NCI-H2081 treated with DMSO at 0.1 percent for 48 hours (cell line): ENCODE measurements around the gene UMPS.
A peak's percentile ranks its signal among the peaks of the same experiment; 100 is the strongest.

Experiments
- DNase-seq: peaks from one replicate; lab custom pipeline; 2025; lab: John Stamatoyannopoulos, UW

UMPS gene

GRCh38 chr3:124730129-124730940 lies at the start of gene UMPS:
Gene UMPS, plus strand, starts transcription at chr3:124730452. Its CDS starts 20 bp downstream, at chr3:124730472.
- DNase-seq, result peak; percentile 89

DNA sequence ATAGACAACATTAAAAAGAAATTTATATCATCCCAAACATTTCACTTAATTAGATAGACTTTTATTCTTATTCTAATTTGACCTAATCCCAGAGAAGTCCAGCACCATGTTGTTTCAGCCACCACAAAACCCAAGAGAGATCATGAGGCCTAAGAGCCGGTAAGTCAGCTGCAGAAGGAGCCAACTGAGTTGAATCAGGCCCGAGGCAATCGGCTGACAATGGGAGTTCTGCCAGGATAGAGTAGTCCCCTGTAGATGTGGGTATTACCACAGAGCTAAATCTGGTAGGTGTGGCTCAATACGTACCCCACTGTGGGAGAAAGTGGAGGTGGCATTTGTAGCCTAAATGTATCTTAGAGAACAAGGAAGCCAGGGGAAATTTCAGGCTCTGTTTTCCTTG lies 49.7 kb upstream of the UMPS start:
- DNase-seq, result no peak

- DNase-seq, result no peak
Observed at GRCh38 chr3:124682263-124682662, 48.0 kb upstream of the UMPS start.

DNA sequence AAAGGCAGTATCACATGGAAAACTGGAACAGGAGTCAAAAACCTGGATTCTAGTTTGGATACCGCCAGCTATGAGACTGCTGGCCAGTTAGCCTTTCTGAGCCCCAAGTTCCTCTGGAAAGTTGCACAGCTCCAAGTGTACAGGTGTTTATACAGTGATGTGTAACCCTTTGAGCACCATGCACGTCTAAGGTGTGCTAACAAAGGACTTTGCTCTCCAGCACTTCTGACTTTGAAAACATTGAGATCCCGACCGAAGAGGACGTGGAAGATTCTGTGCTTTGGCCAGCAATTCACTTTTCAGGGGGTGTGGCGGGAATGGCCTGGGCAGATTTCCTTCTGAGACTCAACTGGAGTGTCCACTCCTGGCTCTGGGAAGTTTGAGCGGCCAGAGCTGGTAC lies 45.8 kb upstream of the UMPS start:
- DNase-seq, result no peak

DNA sequence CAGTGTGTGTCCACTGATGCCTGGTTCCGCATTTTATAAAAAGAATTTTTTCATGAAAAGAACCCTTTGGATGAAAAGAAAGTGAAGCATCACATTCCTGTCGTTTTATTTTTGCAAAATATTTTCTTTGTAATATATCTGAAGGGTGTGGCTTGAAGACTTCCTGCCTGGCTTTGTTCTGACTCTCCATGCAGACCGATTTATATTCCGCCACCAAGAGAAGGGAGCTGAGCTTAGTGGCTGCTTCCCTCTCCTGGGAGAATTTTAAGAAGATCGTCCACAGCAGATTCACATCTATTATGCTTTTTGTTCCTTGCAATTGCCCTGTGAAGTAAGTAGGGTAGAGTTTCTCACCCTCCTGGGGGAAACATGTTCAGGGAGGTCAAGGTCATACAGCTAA lies 45.2 kb upstream of the UMPS start:
- no peak for DNase-seq

GRCh38 chr3:124685481-124685880 lies 44.8 kb upstream of the UMPS start:
- no peak for DNase-seq

DNA sequence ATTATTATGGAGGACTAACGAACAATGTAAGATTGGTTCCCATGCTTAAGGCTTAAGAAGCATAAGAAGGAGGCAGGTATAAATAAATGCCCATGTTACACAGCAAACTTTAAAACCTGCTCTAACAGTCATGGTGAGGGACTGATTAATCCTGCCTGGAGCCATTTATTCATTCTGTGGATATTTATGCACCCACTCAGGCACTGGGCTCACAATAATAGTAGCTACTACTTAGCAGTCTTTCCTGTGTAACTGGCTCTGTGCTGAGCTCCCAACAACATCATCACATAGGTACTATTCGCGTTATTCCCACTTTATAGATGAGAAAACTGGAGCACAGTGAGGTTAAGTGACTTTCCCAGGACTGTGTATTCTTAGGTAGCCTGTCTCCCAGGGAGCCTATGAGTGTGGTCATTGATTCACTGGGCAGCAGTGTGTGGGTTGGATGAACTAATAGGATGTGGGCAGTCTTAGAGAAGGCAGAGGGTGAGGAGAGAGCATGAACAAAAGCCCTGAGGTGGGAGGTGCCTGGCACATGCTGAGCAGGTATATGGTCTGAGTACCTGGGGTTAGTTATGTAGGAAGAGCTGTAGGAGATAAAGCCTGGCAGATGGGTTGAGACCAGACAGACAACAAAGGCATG lies 44.1 kb upstream of the UMPS start:
- DNase-seq, result no peak

- peak; percentile 46 for DNase-seq
Observed at GRCh38 chr3:124688581-124689454, 41.4 kb upstream of the UMPS start.

GRCh38 chr3:124691599-124691998 lies 38.7 kb upstream of the UMPS start:
- no peak for DNase-seq

- no peak for DNase-seq
Observed at GRCh38 chr3:124694486-124694885, 35.8 kb upstream of the UMPS start.

- no peak for DNase-seq
Observed at GRCh38 chr3:124695369-124695768, 34.9 kb upstream of the UMPS start.

- no peak for DNase-seq
Observed at GRCh38 chr3:124696006-124696405, 34.2 kb upstream of the UMPS start.

DNA sequence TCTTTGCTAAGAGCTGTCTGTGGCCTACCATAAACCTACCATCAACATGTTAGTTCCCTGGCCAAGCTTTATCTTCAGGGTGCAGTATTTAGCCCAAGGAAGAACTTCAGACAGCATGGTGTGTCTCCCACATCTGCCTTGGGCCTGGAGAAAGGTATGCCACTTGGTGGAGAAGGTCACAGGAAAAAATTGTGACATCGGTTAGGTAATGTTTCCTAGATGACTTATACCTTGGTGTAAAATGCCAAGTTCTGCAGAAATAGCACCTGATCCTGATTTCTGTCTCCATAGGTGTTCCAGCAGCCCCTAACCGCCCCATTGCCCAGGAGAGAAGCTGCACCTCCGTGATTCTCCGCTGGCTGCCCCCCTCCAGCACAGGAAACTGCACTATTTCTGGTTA lies 33.0 kb upstream of the UMPS start:
- no peak for DNase-seq

DNA sequence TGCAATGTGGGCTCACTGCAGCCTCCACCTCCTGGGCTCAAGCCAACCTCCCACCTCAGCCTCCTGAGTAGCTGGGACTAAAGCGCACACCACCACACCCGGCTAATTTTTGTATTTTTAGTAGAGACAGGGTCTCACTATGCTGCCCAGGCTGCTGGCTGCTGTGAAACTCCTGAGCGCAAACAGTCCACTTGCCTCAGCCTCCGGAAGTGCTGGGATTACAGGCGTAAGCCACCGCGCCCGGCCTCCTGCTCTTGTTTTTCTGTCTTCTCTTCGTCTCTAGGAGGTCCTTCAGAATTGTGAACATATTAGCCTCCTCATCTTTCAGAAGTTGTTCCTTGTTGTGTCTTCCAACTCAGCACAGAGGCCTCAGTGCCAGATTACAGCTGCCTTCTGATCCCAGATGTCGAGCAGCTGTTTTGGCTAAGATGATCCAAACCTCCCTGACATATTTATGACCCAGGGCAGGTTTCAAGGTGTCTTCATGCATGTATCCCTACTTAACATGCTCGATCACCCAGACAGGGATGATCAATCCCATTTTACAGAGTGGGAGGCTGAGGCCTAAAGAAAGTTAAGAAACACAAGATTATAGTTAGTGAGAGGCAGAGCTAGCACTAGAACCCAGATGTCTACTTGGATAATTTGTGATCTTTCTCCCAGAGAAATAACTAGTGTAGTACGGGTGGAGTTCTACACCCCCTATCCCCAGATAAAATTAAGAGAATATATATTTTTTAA lies 32.1 kb upstream of the UMPS start:
- DNase-seq, result no peak

GRCh38 chr3:124699051-124699450 lies 31.2 kb upstream of the UMPS start:
- no peak for DNase-seq

GRCh38 chr3:124699686-124700396 lies 30.4 kb upstream of the UMPS start:
- no peak for DNase-seq

GRCh38 chr3:124700880-124701684 lies 29.2 kb upstream of the UMPS start:
- no peak for DNase-seq

DNA sequence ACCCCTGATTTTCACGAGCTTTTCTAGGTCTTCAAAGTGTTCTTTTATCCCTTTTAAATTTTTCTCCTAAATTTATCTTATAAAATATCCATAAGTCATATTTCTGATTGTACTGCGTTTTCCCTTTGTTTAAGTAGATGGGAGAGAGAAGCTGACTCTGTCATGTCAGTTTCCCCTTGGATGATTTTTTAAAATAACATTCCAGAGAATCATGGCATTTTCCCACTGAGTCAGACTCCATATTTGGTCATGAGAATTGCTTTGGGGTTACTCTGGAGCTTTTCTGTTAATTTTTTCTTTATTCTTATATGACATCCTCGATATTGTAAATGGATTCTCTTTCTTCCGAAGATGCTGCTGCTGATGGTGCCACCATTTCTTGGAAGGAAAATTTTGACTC lies 28.6 kb upstream of the UMPS start:
- DNase-seq, result no peak

GRCh38 chr3:124702950-124703349 lies 27.3 kb upstream of the UMPS start:
- DNase-seq, result no peak

DNA sequence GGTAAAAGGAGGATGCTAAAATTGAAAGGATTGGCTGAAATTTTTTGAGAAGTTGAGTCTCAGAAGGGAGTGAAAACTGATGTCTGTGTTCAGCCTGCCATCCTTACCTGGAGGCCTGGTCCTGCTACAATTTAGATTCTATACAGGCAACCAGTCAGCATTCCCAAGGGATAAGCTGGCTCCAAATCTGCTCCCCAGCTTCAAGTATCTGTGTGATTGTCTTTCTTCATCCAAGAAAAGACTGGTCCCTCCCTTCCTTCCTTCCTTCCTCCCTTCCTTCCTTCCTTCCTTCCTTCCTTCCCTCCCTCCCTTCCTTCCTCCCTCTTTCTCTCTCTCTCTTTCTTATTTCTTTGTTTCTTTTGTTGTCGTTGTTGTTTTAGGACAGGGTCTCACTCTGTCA lies 24.7 kb upstream of the UMPS start:
- DNase-seq, result no peak
